Inferior parietal cortex (tissue), 1 donor: Measurements from ENCODE around the gene SV2C.
A peak's percentile ranks its signal among the peaks of the same experiment; 100 is the strongest.
"Not testable (repeated sequence)": the region's sequence is repeated elsewhere in the genome, so short reads cannot be mapped to it uniquely, and the experiment has no call there.

ENCODE experiments used
- DNase-seq: peaks from one replicate; pipeline ENCODE4 v3.0.0-alpha.2; 2016; ENCODE audit errors: extremely low spot score

The SV2C gene

DNA sequence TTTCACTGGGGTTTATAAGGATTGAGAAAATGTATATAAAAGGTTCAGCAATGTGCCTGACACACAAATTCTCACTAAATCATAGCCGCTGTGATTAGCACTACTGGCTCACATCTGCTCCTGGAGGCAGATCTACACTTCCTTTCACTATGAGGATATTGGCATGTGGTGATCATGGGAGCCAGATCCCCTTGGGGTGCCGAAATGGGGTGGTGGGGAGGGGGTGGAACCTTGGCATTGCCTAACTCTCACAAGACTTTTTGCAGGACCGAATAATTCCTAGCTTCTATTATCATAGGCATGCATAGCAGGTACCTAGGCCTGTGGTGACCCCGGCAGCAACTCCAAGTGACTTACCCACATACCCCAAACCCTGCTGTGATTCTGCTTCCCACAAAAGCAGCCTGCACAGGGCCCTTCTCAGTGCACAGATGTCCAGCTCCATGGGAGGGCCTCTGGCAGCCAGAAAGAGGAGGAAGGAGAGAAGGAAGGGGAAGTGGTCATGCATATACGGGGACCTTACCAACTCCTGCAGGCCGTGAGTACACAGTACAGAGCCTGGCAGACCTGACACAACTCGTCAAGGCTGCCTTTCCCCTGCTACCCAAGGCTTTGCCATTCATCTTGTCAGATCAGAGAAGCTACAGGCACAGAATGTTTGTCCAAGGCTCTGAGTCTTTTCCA lies 258.6 kb downstream of the SV2C start:
- no peak for DNase-seq

DNA sequence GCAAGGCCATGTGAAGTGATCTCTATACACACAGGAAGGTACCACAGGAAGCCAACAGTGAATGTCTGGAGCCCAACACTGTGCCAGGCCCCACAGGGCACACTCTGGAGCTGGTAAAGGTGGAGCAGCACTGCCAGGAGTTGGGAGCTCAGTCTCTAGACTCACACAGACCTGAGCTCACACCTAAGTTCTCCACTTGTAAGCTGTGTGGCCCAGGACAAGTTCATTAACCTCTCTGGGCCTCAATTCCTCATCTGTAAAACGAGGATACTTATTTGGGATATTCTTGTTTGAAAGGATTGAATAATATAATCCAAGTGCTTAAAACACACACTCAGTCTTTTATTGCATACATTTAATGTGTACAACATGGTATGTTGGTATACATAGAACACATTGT lies 259.3 kb downstream of the SV2C start:
- no peak for DNase-seq

DNA sequence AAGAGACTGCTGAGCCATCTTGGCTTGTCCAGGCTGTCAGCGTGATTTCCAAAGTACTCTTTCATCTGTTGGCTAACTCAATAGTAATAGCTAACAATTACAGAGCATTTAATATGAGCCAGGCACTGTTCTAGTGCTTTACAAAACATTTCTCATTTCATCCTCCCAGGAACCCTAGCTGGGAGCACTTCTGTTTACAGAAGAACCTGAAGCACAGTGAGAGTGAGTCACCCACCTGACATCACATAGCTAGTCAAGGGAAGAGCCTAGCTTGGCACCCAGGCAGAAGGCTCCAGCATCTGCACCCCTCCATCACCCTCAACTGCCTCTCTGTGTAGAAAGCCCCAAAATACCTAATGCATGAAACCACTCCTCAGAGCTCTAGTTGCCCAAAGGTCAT lies 262.4 kb downstream of the SV2C start:
- no peak for DNase-seq

DNA sequence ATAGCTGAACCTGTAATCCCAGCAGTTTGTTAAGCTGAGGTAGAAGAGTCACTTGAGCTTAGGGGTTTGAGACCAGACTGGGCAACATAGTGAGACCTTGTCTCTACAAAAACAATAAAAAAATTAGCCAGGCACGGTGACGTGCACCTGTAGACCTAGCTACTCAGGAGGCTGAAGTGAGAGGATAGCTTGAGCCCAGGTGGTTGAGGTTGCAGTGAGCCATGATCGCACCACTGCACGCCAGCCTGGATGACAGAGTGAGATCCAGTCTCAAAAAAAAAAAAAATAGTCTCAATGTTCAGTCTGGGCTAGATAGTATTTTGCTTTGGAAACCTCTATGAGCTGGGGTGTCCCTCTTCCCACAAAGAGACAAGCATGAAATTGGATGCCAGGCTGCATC lies 268.0 kb downstream of the SV2C start:
- no peak for DNase-seq

DNA sequence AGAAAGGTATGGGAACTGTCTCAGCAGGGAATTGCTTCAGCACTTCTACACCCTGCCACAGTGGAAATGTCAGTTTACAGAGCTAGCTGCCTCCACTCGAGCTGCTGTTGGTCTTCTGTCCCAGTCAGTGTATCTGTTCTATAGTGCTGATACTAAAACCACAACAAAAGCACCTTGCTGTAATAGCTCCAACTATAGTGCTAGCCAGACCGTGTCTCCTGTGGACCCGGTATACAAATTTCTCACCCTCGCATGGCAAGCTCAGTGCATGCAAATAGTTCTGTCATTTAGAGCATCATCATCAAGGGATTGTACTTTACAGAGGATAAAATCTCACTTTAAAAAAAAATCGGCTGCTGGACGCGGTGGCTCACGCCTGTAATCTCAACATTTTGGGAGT lies 268.4 kb downstream of the SV2C start:
- DNase-seq = no peak

DNA sequence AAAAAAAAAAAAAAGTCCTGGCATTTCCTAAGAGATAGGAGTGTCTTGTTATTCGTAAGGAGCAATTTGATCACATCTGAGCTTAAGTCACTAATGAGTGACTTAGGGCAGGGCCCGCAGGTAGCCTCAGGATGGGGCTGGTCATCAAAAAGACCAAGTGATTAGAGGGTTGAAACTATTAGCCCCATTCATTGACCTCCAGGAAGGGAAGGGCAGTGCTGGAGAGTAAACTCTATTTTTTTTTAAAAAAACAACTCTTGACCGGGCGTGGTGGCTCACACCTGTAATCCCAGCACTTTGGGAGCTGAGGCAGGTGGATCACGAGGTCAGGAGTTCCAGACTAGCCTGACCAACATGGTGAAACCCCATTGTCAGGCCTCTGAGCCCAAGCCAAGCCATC lies 273.7 kb downstream of the SV2C start:
- no peak for DNase-seq

DNA sequence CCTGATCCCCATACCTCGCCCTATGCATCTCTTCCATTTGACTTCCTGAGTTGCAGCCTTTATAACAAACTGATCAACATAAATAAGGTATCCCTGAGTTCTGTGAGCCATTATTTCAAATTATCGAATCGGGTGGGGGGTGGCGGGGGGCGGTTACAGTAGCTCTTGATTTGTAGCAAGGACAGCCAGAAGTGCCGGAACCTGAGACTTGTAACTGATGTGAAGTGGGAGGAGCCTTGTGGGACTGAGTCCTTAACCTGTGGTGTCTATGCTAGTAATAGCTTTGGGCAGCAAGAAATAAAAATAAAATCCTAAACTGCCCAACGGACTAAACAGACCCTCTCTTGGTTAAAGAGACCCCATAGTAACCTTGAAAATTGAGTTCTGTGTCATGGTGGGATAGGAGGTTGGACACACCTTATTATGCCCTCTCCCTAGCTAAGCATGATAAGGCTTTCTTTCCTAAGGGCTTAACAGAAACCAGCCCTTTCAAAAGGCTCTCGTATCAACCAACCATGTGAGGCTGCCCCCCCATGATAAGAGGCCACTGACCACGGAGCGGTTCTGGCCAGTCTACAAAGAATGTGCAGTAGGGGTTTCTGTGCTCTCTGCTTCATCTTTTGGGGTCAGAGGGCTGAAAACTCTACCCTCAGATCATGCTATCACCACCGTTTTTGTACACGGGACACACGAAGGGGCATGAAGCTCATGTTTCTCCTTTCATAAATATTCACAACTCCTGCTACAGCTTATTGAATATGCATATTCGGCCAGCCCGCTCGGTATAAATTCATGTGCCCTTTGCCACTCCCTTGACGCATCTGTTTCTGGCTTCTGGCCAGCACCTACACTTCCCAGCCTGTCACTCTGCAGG lies 280.4 kb downstream of the SV2C start:
- DNase-seq = peak; percentile 18

DNA sequence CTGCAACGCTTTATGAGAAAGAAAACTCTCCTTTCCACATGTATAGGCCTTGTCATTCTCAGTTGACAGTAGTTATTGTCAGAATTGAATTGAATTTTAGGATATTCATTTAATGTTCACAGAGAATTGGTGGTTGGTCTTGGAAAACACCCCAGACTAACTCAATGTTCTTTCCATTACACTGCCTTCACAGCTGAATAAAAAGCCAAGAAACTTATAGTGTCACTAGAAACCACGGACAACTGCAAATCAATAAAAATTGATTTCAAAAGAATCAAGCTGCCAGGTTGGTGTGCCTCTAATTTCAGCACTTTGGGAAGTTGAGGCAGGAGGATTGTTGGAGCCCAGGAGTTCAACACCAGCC lies 281.0 kb downstream of the SV2C start:
- DNase-seq = no peak

DNA sequence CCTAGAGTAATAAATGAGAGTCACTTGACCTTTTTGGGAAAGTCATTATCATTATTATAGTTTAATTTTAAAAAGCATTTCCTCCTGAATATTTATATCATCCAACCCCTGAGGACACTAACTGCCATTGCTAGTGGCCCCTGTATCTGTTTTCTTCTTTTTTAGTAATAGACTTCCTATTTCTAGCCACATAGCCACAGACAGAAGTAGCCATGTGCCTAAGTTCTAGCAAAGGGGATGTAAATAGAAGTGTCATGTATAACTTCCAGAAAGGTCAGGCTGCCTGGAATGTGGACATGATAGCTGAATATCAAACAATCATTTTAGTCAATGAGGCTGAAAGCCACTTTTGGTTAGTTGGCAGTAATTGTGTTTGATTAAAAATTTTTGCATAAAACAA lies 282.4 kb downstream of the SV2C start:
- DNase-seq = no peak

DNA sequence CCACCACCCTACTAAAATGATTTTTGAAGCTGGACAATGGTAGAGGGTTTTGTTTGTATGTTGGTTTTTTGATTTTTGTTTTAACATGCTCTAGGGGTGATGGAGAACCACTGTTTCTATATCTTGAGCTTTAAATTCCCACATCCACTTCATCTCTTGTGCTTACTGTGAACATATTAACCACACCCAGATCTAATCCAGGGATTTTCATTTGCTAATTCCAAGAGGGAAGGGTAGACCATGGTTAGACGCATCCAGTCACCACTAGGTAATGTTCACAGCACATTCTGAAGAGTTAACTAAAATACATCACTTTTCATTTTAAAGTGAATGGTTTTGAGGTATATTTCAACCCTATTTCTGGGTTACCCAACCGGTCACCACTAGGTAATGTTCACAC lies 283.4 kb downstream of the SV2C start:
- no peak for DNase-seq

DNA sequence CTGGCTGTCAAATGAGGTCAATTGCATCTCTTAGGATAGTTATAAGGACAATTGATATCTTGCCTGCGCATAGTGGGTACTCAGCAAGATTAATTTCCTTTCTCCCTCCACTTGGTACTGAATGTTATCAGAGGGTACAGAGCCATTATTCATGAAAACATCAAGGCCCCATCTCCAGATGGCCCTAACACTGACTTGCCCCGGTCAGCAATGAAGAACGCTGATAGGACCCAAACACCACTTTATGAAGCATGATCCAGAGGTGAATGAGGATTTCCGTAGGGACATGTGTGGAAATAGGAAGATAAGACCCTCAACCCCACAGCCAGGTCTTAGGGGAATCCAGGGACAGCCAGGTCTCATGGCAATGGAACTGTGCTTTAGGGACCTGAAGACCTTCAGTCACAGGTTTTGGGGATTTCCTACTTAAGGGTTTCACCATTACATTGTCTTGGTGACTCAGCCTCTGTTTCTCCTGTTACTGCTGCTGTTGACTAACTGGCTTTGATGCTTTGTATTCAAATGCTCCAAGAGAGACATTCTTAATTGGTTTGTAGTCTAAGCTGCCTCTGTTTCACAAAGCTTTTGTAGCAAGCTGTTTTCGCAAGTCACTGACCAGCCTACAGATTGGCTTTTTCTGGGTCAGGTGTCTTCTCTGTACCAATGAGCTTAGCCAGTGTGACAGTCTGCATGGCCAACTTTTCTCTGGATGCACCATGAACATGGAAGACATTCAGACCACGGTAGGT lies 284.6 kb downstream of the SV2C start:
- no peak for DNase-seq

DNA sequence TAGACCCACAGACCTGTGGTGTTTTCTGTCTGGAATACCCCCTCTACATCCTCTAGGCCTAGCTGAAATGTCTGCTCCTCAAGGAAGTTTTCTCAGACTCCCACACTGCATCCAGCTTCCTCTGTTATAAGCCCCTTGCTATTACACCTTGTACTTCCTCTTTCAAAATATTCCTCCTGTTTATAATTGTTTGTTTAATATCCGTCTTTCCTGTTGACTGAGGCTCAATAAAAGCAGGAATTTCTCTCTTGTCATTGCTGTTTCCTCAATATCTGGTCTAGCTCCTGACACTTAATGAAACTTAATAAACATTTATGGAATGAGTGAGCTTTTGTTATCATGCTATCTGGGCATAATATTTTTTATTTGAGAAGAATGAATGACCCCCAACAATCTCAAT lies 285.8 kb downstream of the SV2C start:
- no peak for DNase-seq

DNA sequence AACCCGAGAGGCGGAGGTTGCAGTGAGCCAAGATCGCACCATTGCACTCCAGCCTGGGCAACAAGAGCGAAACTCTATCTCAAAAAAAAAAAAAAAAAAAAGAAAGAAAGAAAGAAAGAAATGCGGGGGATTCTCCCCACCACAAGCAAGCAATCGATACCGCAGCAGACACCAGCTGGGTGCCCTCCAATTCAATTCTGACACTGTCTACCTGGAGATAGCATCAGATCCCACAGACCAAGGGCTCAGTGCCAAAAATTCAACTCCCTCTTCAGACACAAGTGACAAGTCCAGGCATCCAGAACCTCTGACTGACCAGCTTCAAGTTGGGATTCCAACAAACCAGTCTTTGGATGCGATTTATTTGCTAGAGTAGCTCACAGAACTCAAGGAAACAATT lies 286.5 kb downstream of the SV2C start:
- not testable (repeated sequence) for DNase-seq

DNA sequence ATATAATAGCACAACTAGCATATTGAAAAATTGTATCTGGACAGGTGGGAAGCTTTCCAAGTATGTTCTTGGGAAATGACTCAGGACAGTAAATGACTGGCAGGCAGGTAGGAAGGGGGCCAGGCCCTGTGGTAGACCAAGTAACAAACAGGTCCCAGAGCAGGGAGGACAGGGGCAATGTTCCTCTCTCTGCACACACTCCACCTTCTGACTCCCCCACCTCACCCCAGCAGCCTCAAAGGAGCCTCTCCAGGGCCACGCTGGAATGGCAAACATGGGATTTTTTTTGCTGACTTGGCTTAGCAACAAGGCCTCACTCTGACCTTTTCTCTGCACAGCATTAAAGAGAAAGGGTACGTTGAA lies 288.8 kb downstream of the SV2C start:
- no peak for DNase-seq

DNA sequence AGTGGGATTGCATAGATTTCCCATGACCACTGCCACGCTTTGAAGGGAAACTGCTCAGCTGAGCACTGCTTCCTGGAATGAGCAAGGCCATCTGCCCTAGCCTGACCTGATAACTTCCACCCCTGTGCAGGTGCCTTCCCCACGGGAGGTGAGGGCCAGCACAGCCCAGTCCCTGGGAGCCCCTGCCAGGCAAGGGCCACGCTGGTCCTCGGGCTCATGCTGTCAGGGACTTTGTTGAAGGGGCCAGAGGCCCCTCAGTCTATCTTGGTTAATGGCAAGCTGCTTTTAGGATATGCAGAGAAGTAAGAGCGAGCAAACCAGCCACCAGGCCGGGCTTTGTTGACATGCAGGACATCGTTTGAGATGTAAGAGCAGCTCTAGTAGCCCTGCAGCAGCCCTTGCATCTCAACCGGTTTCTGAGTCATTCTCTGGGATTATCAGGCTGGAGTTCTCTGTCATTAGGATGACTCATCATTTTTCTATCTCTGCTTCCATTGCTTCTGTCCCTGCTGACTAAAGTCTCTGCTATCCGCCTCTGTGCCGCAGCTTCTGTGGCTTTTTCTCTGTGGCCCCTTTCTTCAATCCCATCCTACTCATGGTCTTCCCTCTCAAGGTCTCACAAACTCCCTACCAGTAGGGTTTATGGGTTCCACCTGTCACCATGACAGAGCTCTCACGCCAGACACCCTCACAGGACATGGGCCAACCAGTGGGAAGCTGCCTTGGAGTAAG lies 289.3 kb downstream of the SV2C start:
- peak; percentile 21 for DNase-seq

DNA sequence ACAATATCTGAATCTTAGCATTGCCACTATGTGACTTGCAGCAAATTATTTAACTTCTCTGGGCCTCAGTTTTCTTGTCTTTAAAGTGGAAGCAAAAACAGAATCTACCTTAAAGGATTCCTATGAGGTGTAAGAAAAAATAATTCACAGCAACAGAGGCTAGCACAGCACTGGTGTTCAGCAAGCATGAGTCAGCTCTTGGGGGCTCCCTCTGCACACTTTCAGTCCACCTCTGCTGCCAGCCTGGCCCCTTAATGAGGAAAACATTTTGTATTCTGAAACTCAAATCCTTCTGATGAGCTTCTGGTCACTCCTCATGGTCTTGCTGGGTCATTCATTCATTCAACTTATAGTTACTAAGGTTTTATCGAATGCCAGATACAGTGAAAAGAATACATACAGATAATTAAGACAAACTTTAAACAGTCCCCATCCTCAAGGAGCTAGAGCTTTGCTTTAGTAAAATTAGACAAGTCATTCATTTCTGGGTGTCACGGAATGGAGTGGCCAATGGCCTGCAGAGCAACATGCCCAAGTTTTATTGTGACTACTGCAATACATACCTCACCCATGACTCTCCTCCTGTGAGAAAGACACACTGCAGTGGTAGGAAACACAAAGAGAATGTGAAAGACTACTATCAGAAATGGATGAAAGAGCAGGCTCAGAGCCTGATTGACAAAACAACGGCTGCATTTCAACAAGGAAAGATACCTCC lies 293.1 kb downstream of the SV2C start:
- DNase-seq = no peak

DNA sequence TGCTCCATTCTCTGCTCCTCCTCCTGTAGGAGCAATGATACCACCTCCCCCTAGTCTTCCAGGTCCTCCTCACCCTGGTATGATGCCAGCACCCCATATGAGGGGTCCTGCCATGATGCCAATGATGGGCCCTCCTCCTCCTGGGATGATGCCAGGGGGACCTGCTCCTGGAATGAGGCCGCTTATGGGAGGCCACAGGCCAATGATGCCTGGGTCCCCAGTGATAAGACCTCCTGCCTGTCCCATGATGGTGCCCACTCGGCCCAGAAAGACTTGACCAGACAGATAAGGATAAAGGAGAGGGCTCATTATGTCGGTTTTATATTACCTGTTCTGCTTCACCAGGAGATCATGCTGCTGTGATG lies 293.7 kb downstream of the SV2C start:
- DNase-seq = no peak

DNA sequence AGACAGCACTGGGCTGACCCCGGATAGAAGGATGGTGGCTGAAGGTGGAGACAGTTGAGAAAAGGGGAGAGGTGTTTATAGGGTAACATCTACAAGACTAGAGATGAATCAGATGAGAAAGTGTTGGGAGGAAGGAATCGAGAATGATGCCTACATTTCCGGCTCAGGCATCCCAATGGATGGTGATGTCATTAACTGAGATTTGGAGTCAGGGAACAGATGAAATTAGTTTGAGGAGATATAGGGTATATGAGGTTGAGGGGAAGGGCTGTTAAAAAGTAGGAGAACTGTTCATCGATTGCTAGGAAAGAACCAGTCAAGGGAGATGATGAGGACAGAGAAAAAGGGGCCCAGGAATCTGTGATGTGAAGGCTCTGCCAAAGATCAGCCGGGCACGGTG lies 295.2 kb downstream of the SV2C start:
- no peak for DNase-seq

DNA sequence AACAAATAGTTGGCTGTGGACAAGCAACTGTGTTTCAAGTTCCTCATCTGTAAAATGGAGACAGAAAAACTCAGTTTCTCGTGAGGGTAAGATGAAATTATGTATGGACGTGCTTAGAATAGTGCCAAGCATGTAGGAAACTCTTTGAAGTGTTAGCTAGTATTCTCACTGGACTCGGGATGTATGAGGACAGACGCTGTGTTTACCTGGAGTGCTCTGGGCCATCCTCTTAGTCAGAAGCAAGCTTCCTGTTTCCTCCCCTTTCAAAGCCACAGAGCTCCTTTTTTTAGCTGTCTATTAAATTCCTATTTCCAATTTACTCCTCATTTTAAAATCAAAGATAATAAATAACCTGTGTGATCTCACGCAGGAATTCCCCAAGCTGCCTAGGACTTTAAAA lies 296.1 kb downstream of the SV2C start:
- DNase-seq = no peak

DNA sequence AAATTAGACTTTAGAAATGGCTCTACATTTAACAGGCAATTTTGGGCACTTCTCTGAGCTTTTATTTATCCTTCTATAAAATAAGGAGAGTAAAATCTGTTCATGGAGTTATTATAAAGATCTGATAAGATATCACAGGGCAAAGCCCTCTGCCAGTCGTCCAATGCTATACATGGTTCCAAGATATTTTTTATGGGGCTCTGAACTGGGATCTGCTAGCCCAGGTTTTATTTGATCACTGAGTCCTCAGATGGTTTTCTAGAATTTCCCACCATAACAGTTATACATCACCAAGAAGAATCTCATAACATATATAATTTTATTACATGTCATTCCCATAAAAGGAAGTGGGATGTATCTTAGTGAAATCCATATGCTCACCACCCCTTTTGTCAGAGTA lies 296.7 kb downstream of the SV2C start:
- no peak for DNase-seq

DNA sequence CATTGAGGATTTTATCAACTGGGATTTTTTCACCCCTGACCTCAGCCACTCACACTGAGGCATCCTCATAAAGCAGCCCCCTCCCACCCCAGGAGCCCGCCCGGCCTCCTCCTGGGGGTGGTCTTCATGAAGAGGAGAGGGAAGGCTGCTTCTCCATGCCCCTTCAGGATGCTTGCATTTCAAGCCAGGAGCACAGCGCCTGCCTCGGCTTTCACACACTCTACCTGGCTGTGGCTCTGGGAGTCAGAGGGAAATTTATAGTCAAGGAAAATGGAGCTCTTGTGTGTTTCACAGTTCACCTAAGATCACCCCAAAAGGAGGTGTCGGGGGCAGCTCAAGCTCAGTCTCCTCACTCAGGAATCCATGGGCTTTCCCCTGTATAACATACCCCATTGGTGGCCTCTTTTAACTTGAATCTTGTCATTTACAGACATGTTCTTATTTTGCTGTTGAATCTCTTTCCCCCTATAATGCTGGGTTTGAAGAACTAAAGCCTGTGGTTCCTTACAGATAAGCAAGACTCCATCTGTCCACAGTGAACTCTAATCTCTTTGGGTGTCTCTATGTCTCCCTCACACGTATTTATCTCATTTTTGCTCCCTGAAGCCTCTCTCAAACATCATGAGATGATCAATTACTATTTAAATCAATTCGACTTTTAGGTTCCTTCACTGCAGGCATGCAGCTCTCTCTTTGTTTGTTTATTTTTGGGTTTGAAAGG lies 297.3 kb downstream of the SV2C start:
- no peak for DNase-seq
